Measurements from ENCODE around the gene NDUFAF8. TPM values are rescaled to one million over a fixed set of nuclear protein-coding genes. Genes with fewer than 3 reads are reported as not detected.

NDUFAF8 gene
- total and polyA plus RNA-seq, 2 experiments from 2014 or later, result 53.1 to 136 TPM

DNA sequence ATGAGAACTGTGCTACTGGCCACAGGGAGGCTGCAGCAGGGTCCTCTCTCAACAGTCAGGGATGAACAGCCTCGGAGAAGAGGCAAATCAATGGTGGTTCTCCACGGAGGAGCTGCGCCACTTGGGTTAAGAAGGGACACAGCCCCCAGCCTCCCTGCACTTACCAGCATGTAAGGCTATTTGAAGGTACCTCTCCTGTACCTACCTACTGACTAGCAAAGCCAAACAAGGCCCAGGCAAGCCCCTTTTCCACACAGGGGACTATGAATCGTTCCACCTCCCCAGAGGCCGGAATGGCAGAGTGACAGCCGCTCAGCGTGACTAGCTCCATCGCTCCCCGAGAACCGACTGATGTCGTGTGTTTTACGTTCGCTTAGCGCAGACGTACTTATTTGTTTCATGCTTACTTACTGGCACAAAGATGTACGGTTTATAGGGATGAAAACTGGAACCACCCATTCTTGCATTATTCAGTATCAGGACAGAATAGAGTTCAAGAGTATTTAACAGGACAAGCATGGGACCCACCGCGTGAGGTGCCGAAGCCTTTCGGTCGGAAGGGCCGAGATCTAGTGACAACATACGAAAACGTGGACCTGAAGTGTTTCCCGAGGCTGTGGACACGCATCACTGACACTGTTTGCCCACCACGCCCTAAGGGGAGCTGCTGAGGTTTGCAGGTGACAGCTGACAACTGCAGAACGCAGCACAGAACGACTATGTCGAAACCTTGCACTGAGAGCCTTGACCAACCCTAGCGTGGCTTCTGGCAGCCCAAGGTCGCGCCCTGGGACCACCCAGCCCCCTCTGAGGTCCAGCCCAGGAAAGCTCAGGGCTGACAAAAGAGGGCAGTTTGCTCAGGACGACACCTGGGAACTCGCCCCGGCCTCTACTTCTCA, 1.3 kb upstream of the NDUFAF8 start:
- Histone ChIP-seq H3K79me2 (ENCODE audit: insufficient read depth) (peaks cover 60% of the 10 kb centered on the region), H3F3A (ENCODE audit: insufficient read depth) (no peaks in the 10 kb centered on the region), H3K9me3 (ENCODE audit: low read depth) (no peaks in the 10 kb centered on the region), H3K4me1 (ENCODE audit: insufficient read depth) (peaks cover 7% of the 10 kb centered on the region), H3K9me2 (ENCODE audit: insufficient read depth) (no peaks in the 10 kb centered on the region), H3K9ac (peak overlapping the region; percentile 88), H2AFZ (peak overlapping the region; percentile 56), H3K27ac (peak overlapping the region; percentile 17; the same call in 1 of the 2 replicates), H3K36me3 (ENCODE audit: low read depth) (peaks cover 4% of the 10 kb centered on the region; the same call in 1 of the 2 replicates), H3K4me3 (peak overlapping the region; percentile 91), H4K20me1 (ENCODE audit: insufficient read depth) (no peaks in the 10 kb centered on the region), H3K4me2 (ENCODE audit: unreplicated experiment) (peak overlapping the region; percentile 94), H3K27me3 (replicated peaks; ENCODE audit: insufficient read depth) (no peaks in the 10 kb centered on the region)
- 44 to 45% methylated on average over 35 to 36 of the region's 36 CpGs for WGBS, 2 experiments (ENCODE audit: low coverage in 1 of 2, low lambda C conversion rate in 2 of 2, missing lambda C conversion rate in 2 of 2)
- peak; percentile 30 for DNase-seq
- in situ Hi-C loops (cut with MboI), result no loop called here
- TF ChIP-seq EZH2phosphoT487 (IDR thresholded peaks at IDR 0.05; ENCODE audit: insufficient read depth, low read depth) (no peak), EZH2 (IDR thresholded peaks at IDR 0.05; ENCODE audit: insufficient read depth, poor library complexity, severe bottlenecking) (no peak)

DNA sequence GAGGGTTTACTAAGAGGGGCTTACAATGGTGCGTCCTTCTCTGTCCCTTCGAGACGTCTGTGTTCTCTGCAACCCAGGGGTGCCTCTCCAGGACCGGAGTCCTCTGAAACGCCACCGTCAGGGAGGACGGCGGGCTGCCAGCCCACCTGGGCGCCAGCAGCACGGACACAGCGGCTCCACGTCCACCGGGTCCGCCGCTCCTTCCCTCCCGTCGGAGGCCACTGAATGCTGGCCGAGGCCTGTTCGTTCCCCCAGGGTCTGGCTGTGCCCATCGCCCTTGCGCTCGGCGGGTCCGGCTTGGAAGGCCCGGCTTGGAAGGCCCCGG, 666 bp upstream of the NDUFAF8 start:
- Histone ChIP-seq H3K36me3 (ENCODE audit: low read depth) (peaks cover 4% of the 10 kb centered on the region; the same call in 1 of the 2 replicates), H3F3A (ENCODE audit: insufficient read depth) (no peaks in the 10 kb centered on the region), H3K79me2 (ENCODE audit: insufficient read depth) (peaks cover 60% of the 10 kb centered on the region), H3K4me1 (ENCODE audit: insufficient read depth) (peaks cover 7% of the 10 kb centered on the region), H3K9me3 (ENCODE audit: low read depth) (no peaks in the 10 kb centered on the region), H2AFZ (peak overlapping the region; percentile 56), H3K9ac (peak overlapping the region; percentile 88), H3K27ac (peak overlapping the region; percentile 17), H3K4me2 (ENCODE audit: unreplicated experiment) (peak overlapping the region; percentile 94), H3K4me3 (peak overlapping the region; percentile 91), H3K9me2 (ENCODE audit: insufficient read depth) (no peaks in the 10 kb centered on the region), H4K20me1 (ENCODE audit: insufficient read depth) (no peaks in the 10 kb centered on the region), H3K27me3 (replicated peaks; ENCODE audit: insufficient read depth) (no peaks in the 10 kb centered on the region)
- DNase-seq, result no peak
- 0 to 1% methylated on average over 26 of the region's 26 CpGs for WGBS, 2 experiments (ENCODE audit: low coverage in 1 of 2, low lambda C conversion rate in 2 of 2, missing lambda C conversion rate in 2 of 2)
- in situ Hi-C loops (cut with MboI), result no loop called here
- TF ChIP-seq EZH2 (IDR thresholded peaks at IDR 0.05; ENCODE audit: insufficient read depth, poor library complexity, severe bottlenecking), result no peak
- TF ChIP-seq EZH2phosphoT487 (IDR thresholded peaks at IDR 0.05; ENCODE audit: insufficient read depth, low read depth), result no peak

DNA sequence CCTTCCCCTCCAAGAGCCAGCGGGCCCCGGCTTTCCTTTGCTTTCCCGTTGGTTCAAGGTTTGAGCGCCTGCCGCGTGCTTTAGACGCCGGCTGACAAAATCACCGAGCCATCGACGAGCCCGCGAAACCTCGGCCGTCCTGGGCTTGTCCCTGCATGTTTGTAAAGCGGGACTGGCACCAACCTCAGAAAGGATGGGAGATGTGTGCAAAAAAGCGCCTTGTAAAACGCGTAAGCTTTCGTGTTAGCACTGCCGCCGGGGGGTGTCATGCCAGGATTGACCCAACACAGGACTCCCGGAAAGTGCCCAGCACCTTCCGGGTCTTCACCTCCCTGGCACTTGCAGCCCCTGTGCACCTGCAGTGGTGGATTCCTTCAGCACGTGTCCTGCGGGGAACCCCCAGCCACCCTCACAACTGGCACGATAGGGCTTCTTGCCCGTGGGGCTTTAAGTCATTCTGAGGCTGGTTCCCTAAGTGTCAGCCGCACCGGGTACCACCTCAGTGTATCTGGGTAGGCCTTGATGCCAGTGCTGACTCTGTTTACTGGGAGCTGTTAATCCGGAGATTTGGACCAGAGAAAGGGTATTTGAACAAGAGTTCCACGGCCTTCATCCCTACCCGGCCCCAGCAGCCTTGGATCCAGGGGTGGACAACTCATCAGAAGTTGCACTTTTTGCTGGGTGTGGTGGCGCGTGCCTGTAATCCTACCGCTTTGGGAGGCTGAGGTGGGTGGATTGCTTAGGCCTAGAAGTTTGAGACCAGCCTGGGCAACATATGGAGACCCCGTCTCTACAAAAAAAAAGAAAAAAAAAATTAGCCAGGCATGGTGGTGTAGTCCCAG, 817 bp downstream of the NDUFAF8 start:
- Histone ChIP-seq H3F3A (ENCODE audit: insufficient read depth) (no peaks in the 10 kb centered on the region), H4K20me1 (ENCODE audit: insufficient read depth) (no peaks in the 10 kb centered on the region), H3K9me2 (ENCODE audit: insufficient read depth) (no peaks in the 10 kb centered on the region), H3K9me3 (ENCODE audit: low read depth) (no peaks in the 10 kb centered on the region), H3K79me2 (ENCODE audit: insufficient read depth) (peaks cover 60% of the 10 kb centered on the region), H3K27ac (peak overlapping the region; percentile 56), H3K27me3 (replicated peaks; ENCODE audit: insufficient read depth) (no peaks in the 10 kb centered on the region), H3K4me2 (ENCODE audit: unreplicated experiment) (peak overlapping the region; percentile 84), H3K4me3 (peak overlapping the region; percentile 91), H3K4me1 (ENCODE audit: insufficient read depth) (peaks cover 7% of the 10 kb centered on the region), H2AFZ (peak overlapping the region; percentile 49), H3K36me3 (ENCODE audit: low read depth) (peaks cover 4% of the 10 kb centered on the region; the same call in 1 of the 2 replicates), H3K9ac (peak overlapping the region; percentile 87)
- in situ Hi-C loops (cut with MboI), result no loop called here
- no peak for TF ChIP-seq EZH2 (IDR thresholded peaks at IDR 0.05; ENCODE audit: insufficient read depth, poor library complexity, severe bottlenecking)
- TF ChIP-seq EZH2phosphoT487 (IDR thresholded peaks at IDR 0.05; ENCODE audit: insufficient read depth, low read depth), result no peak
- peak; percentile 68 for DNase-seq
- WGBS, 2 experiments (ENCODE audit: low coverage in 1 of 2, low lambda C conversion rate in 2 of 2, missing lambda C conversion rate in 2 of 2), result 15 to 19% methylated on average over 36 to 37 of the region's 37 CpGs

DNA sequence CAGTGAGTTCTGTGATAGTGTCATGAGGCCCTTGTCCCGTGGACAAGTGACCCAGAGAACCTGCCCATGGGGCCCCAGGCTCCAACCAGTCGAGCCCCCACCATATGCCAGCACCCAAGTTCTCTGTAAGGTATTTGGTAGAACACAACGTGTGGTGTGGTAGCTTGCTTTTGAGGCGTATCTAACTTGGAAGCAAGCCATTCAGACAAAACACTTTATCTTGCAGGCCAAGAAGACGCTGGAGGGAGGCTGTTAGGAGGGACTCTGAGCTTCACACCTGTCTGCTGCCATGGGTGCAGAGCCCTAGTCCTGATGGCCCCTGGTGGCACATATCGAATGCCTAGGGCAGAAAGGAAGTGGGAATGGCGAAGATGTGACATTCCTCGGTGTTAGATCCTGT, 1.6 kb downstream of the NDUFAF8 start:
- WGBS, 2 experiments (ENCODE audit: low coverage in 1 of 2, low lambda C conversion rate in 2 of 2, missing lambda C conversion rate in 2 of 2), result 66 to 70% methylated on average over 8 of the region's 8 CpGs
- Histone ChIP-seq H3K9me3 (ENCODE audit: low read depth) (no peaks in the 10 kb centered on the region), H4K20me1 (ENCODE audit: insufficient read depth) (no peaks in the 10 kb centered on the region), H3K9ac (no peak overlapping the region), H3K4me3 (0 out of 2 replicates have a peak overlapping the region, but pooled peaks have one; percentile 91), H2AFZ (no peak overlapping the region), H3K4me2 (ENCODE audit: unreplicated experiment) (peak overlapping the region; percentile 84), H3K79me2 (ENCODE audit: insufficient read depth) (peaks cover 57% of the 10 kb centered on the region), H3K27ac (no peak overlapping the region), H3K27me3 (replicated peaks; ENCODE audit: insufficient read depth) (no peaks in the 10 kb centered on the region), H3K9me2 (ENCODE audit: insufficient read depth) (no peaks in the 10 kb centered on the region), H3K4me1 (ENCODE audit: insufficient read depth) (peaks cover 7% of the 10 kb centered on the region), H3K36me3 (ENCODE audit: low read depth) (peaks cover 4% of the 10 kb centered on the region; the same call in 1 of the 2 replicates), H3F3A (ENCODE audit: insufficient read depth) (no peaks in the 10 kb centered on the region)
- DNase-seq, result no peak
- in situ Hi-C loops (cut with MboI), result no loop called here
- no peak for TF ChIP-seq EZH2 (IDR thresholded peaks at IDR 0.05; ENCODE audit: insufficient read depth, poor library complexity, severe bottlenecking)
